CD14-positive monocyte (primary cell): ENCODE measurements around the gene FLOT2. TPM values are rescaled to one million over a fixed set of nuclear protein-coding genes. Genes with fewer than 3 reads are reported as not detected.
A peak's percentile ranks its signal among the peaks of the same experiment; 100 is the strongest.

Source experiments
- DNase-seq, 3 donors: peaks; one replicate each; pipeline ENCODE4 v3.0.0-alpha.2; 2011 to 2022
- H2AFZ ChIP-seq: 2 replicates; pipeline ENCODE4 v1.6.0; 2012; ENCODE audit warnings: mild to moderate bottlenecking, low read depth, low read length, inconsistent platforms; ENCODE audit not compliant: insufficient read depth, poor library complexity, severe bottlenecking
- H3K27ac ChIP-seq, 2 donors: 1 replicate in 1 of 2; 2 replicates in 1 of 2; pipeline ENCODE4 v1.5.1; 2012 to 2013; ENCODE audit warnings: low read length in 2 of 2, control low read depth in 1 of 2, inconsistent platforms in 1 of 2, low read depth in 1 of 2, mild to moderate bottlenecking in 1 of 2
- H3K27me3 ChIP-seq, 2 donors: one replicate each; pipeline versions ENCODE4 v1.6.0 to v1.6.1; 2011 to 2013; ENCODE audit warnings: low read length in 2 of 2; ENCODE audit not compliant: control insufficient read depth in 2 of 2, insufficient read depth in 2 of 2
- H3K36me3 ChIP-seq, 2 donors: replicated peaks in 1 of 2; 1 replicate in 1 of 2; 2 replicates in 1 of 2; pipeline versions ENCODE4 v1.5.1 to v1.6.1; 2012 to 2013; ENCODE audit warnings: low read length in 2 of 2, control low read depth in 1 of 2, inconsistent platforms in 1 of 2, mild to moderate bottlenecking in 1 of 2; ENCODE audit not compliant: insufficient read depth in 2 of 2, control insufficient read depth in 1 of 2
- H3K4me1 ChIP-seq, 2 donors: 1 replicate in 1 of 2; 2 replicates in 1 of 2; pipeline versions ENCODE4 v1.5.1 to v1.6.1; 2012 to 2013; ENCODE audit warnings: low read length in 2 of 2, control low read depth in 1 of 2, inconsistent platforms in 1 of 2, mild to moderate bottlenecking in 1 of 2, moderate library complexity in 1 of 2; ENCODE audit not compliant: insufficient read depth in 2 of 2, control insufficient read depth in 1 of 2
- H3K4me2 ChIP-seq: replicated peaks from 2 replicates; pipeline ENCODE3; 2012; ENCODE audit warnings: low read length, moderate library complexity, mild to moderate bottlenecking; ENCODE audit not compliant: poor library complexity, severe bottlenecking; ENCODE audit errors: extremely low read depth
- H3K4me3 ChIP-seq, 3 experiments: fragments of 200-600 bp in 1 of 3; sonication (generic) in 1 of 3; replicated peaks in 1 of 3; 1 replicate in 2 of 3; 2 replicates in 1 of 3; pipeline ENCODE4 v1.5.1; 2011 to 2013; ENCODE audit warnings: low read length in 3 of 3, mild to moderate bottlenecking in 3 of 3, control low read depth in 2 of 3, low read depth in 2 of 3, inconsistent platforms in 1 of 3, moderate library complexity in 1 of 3
- H3K79me2 ChIP-seq: 2 replicates; pipeline ENCODE4 v1.6.0; 2012; ENCODE audit warnings: mild to moderate bottlenecking, control low read depth, inconsistent platforms, low read length, moderate library complexity; ENCODE audit not compliant: insufficient read depth
- H3K9ac ChIP-seq: 2 replicates; pipeline ENCODE4 v1.6.0; 2017; ENCODE audit warnings: low read length, mild to moderate bottlenecking; ENCODE audit not compliant: insufficient read depth, poor library complexity, severe bottlenecking
- H3K9me3 ChIP-seq, 2 donors: replicated peaks in 1 of 2; 1 replicate in 1 of 2; 2 replicates in 1 of 2; pipeline versions ENCODE4 v1.5.1 to v1.6.1; 2012 to 2013; ENCODE audit warnings: low read length in 2 of 2, control low read depth in 1 of 2; ENCODE audit not compliant: control insufficient read depth in 1 of 2, insufficient read depth in 1 of 2
- H4K20me1 ChIP-seq: 2 replicates; pipeline ENCODE4 v1.6.0; 2012; ENCODE audit warnings: mild to moderate bottlenecking, low read length, control low read depth, moderate library complexity; ENCODE audit not compliant: insufficient read depth
- H3K27ac Mint-ChIP-seq, 7 donors: one replicate each; pipeline ENCODE4 v1.8.0; 2020; ENCODE audit warnings: mild to moderate bottlenecking in 7 of 7, mixed read lengths in 7 of 7, moderate library complexity in 6 of 7, inconsistent platforms in 2 of 7
- H3K27me3 Mint-ChIP-seq, 3 donors: one replicate each; pipeline ENCODE4 v1.8.0; 2021 to 2022; ENCODE audit warnings: low read depth in 3 of 3, mild to moderate bottlenecking in 3 of 3, mixed read lengths in 3 of 3, moderate library complexity in 3 of 3, inconsistent platforms in 1 of 3
- H3K36me3 Mint-ChIP-seq, 2 donors: one replicate each; pipeline ENCODE4 v1.8.0; 2020; ENCODE audit warnings: mixed read lengths in 2 of 2, inconsistent platforms in 1 of 2, mild to moderate bottlenecking in 1 of 2
- H3K4me1 Mint-ChIP-seq: one replicate; pipeline ENCODE4 v1.8.0; 2020; ENCODE audit warnings: mild to moderate bottlenecking, mixed read lengths
- H3K4me3 Mint-ChIP-seq, 2 donors: one replicate each; pipeline ENCODE4 v1.8.0; 2020; ENCODE audit warnings: mild to moderate bottlenecking in 2 of 2, mixed read lengths in 2 of 2, moderate library complexity in 1 of 2
- H3K9me3 Mint-ChIP-seq, 7 donors: one replicate each; pipeline ENCODE4 v1.8.0; 2020 to 2022; ENCODE audit warnings: mixed read lengths in 7 of 7, mild to moderate bottlenecking in 6 of 7, moderate library complexity in 6 of 7, inconsistent platforms in 2 of 7
- CTCF ChIP-seq: fragments of 200-600 bp; IDR thresholded peaks from one replicate; pipeline ENCODE4 v1.8.0; 2022; ENCODE audit warnings: antibody characterized with exemption, mild to moderate bottlenecking
- WGBS: methylation state at CpG from one replicate; pipeline ENCODE4 v1.1.5; 2013; ENCODE audit warnings: missing lambda C conversion rate; ENCODE audit not compliant: insufficient coverage; 5-methylcytosine and 5-hydroxymethylcytosine counted together
- intact Hi-C, 2 donors: fragments of 100-400 bp; cut with micrococcal nuclease; formaldehyde crosslinking; loops; one replicate each; pipeline versions ENCODE4 v1.15.0 to v1.15.1; 2023
- polyA plus RNA-seq, 3 donors: library from polyadenylated mRNA; depleted of rRNA in 1 of 3; unstranded in 2 of 3; stranded (reverse) in 1 of 3; fragments of 300-500 nt in 2 of 3; fragments of >200 nt in 1 of 3; fragmentation: Illumina TruSeq in 2 of 3; gene quantifications; 1 replicate in 2 of 3; 2 replicates in 1 of 3; pipeline ENCODE4 v1.2.3, GENCODE V29; 2012 to 2021

The FLOT2 gene
- polyA plus RNA-seq, 3 donors, result 138 to 271 (median 244) TPM

- Mint-ChIP-seq H3K4me3 (no peak overlapping the region), H3K4me1 (peaks cover 4% of the 10 kb centered on the region), H3K27ac (peak overlapping the region in 1 of 7 donors; percentile 4), H3K36me3 (peaks cover 35 to 54% of the 10 kb centered on the region in 2 donors), H3K9me3 (no peaks in the 10 kb centered on the region), H3K27me3 (peaks cover 0 to 2% (median 0%) of the 10 kb centered on the region in 3 donors)
- Histone ChIP-seq H3K27ac (no peak overlapping the region), H4K20me1 (no peaks in the 10 kb centered on the region), H2AFZ (no peak overlapping the region), H3K79me2 (peaks cover 8% of the 10 kb centered on the region), H3K27me3 (no peaks in the 10 kb centered on the region), H3K4me1 (peaks cover 3 to 5% of the 10 kb centered on the region in 2 donors), H3K9ac (no peak overlapping the region), H3K4me2 (no peak overlapping the region), H3K4me3 (no peak overlapping the region), H3K36me3 (peaks cover 34 to 46% of the 10 kb centered on the region in 2 donors), H3K9me3 (no peaks in the 10 kb centered on the region)
- DNase-seq, result no peak
- no peak for TF ChIP-seq CTCF
- intact Hi-C loops, result no loop called here
- 96% methylated on average over 4 of the region's 4 CpGs for WGBS
Observed at GRCh38 chr17:28860363-28860808, 37.1 kb downstream of the FLOT2 start.

GRCh38 chr17:28858801-28859355 lies 38.7 kb downstream of the FLOT2 start:
- Histone ChIP-seq H3K4me1 (peaks cover 12 to 17% of the 10 kb centered on the region in 2 donors), H3K27me3 (no peaks in the 10 kb centered on the region), H3K79me2 (peaks cover 14% of the 10 kb centered on the region), H2AFZ (no peak overlapping the region), H4K20me1 (no peaks in the 10 kb centered on the region), H3K4me2 (no peak overlapping the region), H3K9me3 (no peaks in the 10 kb centered on the region), H3K36me3 (peaks cover 34 to 46% of the 10 kb centered on the region in 2 donors), H3K4me3 (no peak overlapping the region), H3K9ac (no peak overlapping the region), H3K27ac (no peak overlapping the region)
- intact Hi-C loops, result loop anchor here in 1 of 2 donors (10.0 kb wide), 1 partner anchor 94 kb away; no protein-coding TSS in a partner anchor
- peaks cover 13% of the 10 kb centered on the region for H3K4me1 Mint-ChIP-seq
- no peak overlapping the region for H3K4me3 Mint-ChIP-seq
- no CpG with 5 or more reads among the region's 2 CpGs for WGBS
- no peak for TF ChIP-seq CTCF
- no peak overlapping the region for H3K27ac Mint-ChIP-seq
- H3K9me3 Mint-ChIP-seq, result no peaks in the 10 kb centered on the region
- H3K36me3 Mint-ChIP-seq, result peaks cover 35 to 54% of the 10 kb centered on the region in 2 donors
- no peaks in the 10 kb centered on the region for H3K27me3 Mint-ChIP-seq
- no peak for DNase-seq
